H1 (cell line): ENCODE data around the gene NECTIN1. TPM values are rescaled to one million over a fixed set of nuclear protein-coding genes. Genes with fewer than 3 reads are reported as not detected.

ENCODE experiments used
- CTCF ChIA-PET: fragments of 300-600 bp; sonication (Branson Sonifier 250); formaldehyde crosslinking; loops from one replicate; lab custom pipeline; 2021; ENCODE audit not compliant: partially characterized antibody; lab: Charles Lee
- POLR2A ChIA-PET: fragments of 300-600 bp; sonication (Branson Sonifier 250); formaldehyde crosslinking; loops from one replicate; lab custom pipeline; 2021; ENCODE audit warnings: inconsistent platforms; ENCODE audit not compliant: partially characterized antibody; lab: Charles Lee
- DNase-seq, 2 experiments: peaks; one replicate each; pipeline versions ENCODE4 v3.0.0 to v3.0.0-alpha.2; 2010 to 2022; ENCODE audit warnings: low spot score in 2 of 2, low read depth in 1 of 2, mixed read lengths in 1 of 2
- FAIRE-seq: peaks from 2 replicates; lab custom pipeline; 2011; peaks lifted over from hg19 to GRCh38; lab: Jason Lieb, UNC
- H2AFZ ChIP-seq: 2 replicates; pipeline ENCODE4 v1.8.1; 2012; ENCODE audit warnings: low read length, inconsistent platforms
- H2AK5ac ChIP-seq: 2 replicates; pipeline ENCODE4 v1.6.1; 2013; ENCODE audit warnings: low read depth, low read length
- H2BK120ac ChIP-seq: replicated peaks from 2 replicates; pipeline ENCODE3; 2013; ENCODE audit warnings: low read depth, low read length, inconsistent platforms
- H2BK12ac ChIP-seq: 2 replicates; pipeline ENCODE4 v1.6.1; 2013; ENCODE audit warnings: low read depth, low read length
- H2BK15ac ChIP-seq: 2 replicates; pipeline ENCODE4 v1.6.1; 2013; ENCODE audit warnings: low read length
- H2BK20ac ChIP-seq: 2 replicates; pipeline ENCODE4 v1.6.1; 2013; ENCODE audit warnings: low read length
- H2BK5ac ChIP-seq: 2 replicates; pipeline ENCODE4 v1.6.1; 2013; ENCODE audit warnings: low read depth, low read length
- H3K14ac ChIP-seq: 2 replicates; pipeline ENCODE4 v1.6.1; 2013; ENCODE audit warnings: inconsistent platforms; ENCODE audit not compliant: insufficient read length
- H3K18ac ChIP-seq: 2 replicates; pipeline ENCODE4 v1.6.1; 2013; ENCODE audit warnings: low read length; ENCODE audit errors: extremely low read depth
- H3K23ac ChIP-seq: 2 replicates; pipeline ENCODE4 v1.6.1; 2013; ENCODE audit warnings: inconsistent platforms; ENCODE audit not compliant: insufficient read length
- H3K23me2 ChIP-seq: 2 replicates; pipeline ENCODE4 v1.6.1; 2013; ENCODE audit warnings: low read depth, low read length
- H3K27ac ChIP-seq: 2 replicates; pipeline ENCODE4 v1.6.1; 2011; ENCODE audit warnings: low read depth, low read length, inconsistent platforms
- H3K27me3 ChIP-seq, 4 experiments: replicated peaks in 1 of 4; 1 replicate in 1 of 4; 2 replicates in 3 of 4; pipeline versions ENCODE4 v1.6.1 to v1.8.1; 2011 to 2013; ENCODE audit warnings: low read length in 3 of 4, mild to moderate bottlenecking in 3 of 4, inconsistent platforms in 2 of 4, mixed read lengths in 2 of 4, moderate library complexity in 1 of 4; ENCODE audit not compliant: control insufficient read depth in 3 of 4, insufficient read depth in 3 of 4; ENCODE audit errors: extremely low read depth in 1 of 4
- H3K36me3 ChIP-seq, 4 experiments: 2 replicates each; pipeline versions ENCODE4 v1.6.1 to v1.8.1; 2011 to 2013; ENCODE audit warnings: mild to moderate bottlenecking in 4 of 4, low read length in 3 of 4, moderate library complexity in 2 of 4, control low read depth in 1 of 4, inconsistent platforms in 1 of 4; ENCODE audit not compliant: insufficient read depth in 4 of 4, control insufficient read depth in 2 of 4
- H3K4ac ChIP-seq: replicated peaks from 2 replicates; pipeline ENCODE3; 2013; ENCODE audit warnings: low read length, low read depth, mixed read lengths, inconsistent platforms; ENCODE audit not compliant: insufficient read length
- H3K4me1 ChIP-seq, 4 experiments: replicated peaks in 1 of 4; 1 replicate in 1 of 4; 2 replicates in 3 of 4; pipeline versions ENCODE4 v1.6.1 to v1.8.1; 2011 to 2013; ENCODE audit warnings: low read length in 3 of 4, inconsistent platforms in 2 of 4, mixed read lengths in 1 of 4; ENCODE audit not compliant: insufficient read depth in 4 of 4, control insufficient read depth in 3 of 4
- H3K4me2 ChIP-seq, 2 experiments: 2 replicates each; pipeline versions ENCODE4 v1.6.1 to v1.8.1; 2011 to 2013; ENCODE audit warnings: low read depth in 2 of 2, low read length in 2 of 2, control low read depth in 1 of 2, inconsistent platforms in 1 of 2, mild to moderate bottlenecking in 1 of 2; ENCODE audit not compliant: insufficient read depth in 1 of 2
- H3K4me3 ChIP-seq, 4 experiments: fragments of 200-600, 300-600 bp in 1 of 4; sonication (generic), shearing (Covaris generic), sonication (Bioruptor Twin) in 1 of 4; 2 replicates each; pipeline versions ENCODE4 v1.5.1 to v1.8.1; 2011 to 2016; ENCODE audit warnings: low read length in 4 of 4, low read depth in 3 of 4, control low read depth in 2 of 4, inconsistent platforms in 2 of 4, mild to moderate bottlenecking in 2 of 4, mixed read lengths in 1 of 4, moderate library complexity in 1 of 4; ENCODE audit not compliant: insufficient read depth in 2 of 4; ENCODE audit errors: extremely low read depth in 1 of 4
- H3K56ac ChIP-seq: replicated peaks from 2 replicates; pipeline ENCODE3; 2013; ENCODE audit warnings: low read depth, mild to moderate bottlenecking, mixed read lengths, low read length, inconsistent platforms; ENCODE audit not compliant: insufficient read length
- H3K79me1 ChIP-seq: 2 replicates; pipeline ENCODE4 v1.6.1; 2013; ENCODE audit warnings: low read depth, low read length, control low read depth
- H3K79me2 ChIP-seq, 2 experiments: 2 replicates each; pipeline versions ENCODE4 v1.6.1 to v1.8.1; 2012 to 2013; ENCODE audit warnings: low read length in 2 of 2, mild to moderate bottlenecking in 2 of 2, inconsistent platforms in 1 of 2; ENCODE audit not compliant: insufficient read depth in 2 of 2, control insufficient read depth in 1 of 2
- H3K9ac ChIP-seq, 4 experiments: replicated peaks in 1 of 4; 1 replicate in 1 of 4; 2 replicates in 3 of 4; pipeline versions ENCODE4 v1.6.1 to v1.8.1; 2011 to 2013; ENCODE audit warnings: low read depth in 3 of 4, low read length in 3 of 4, control low read depth in 2 of 4, mild to moderate bottlenecking in 2 of 4, moderate library complexity in 2 of 4, inconsistent platforms in 1 of 4; ENCODE audit errors: extremely low read depth in 1 of 4
- H3K9me3 ChIP-seq, 2 experiments: 2 replicates each; pipeline versions ENCODE4 v1.6.1 to v1.8.1; 2012 to 2013; ENCODE audit warnings: mild to moderate bottlenecking in 2 of 2, moderate library complexity in 2 of 2, control low read depth in 1 of 2, inconsistent platforms in 1 of 2, low read depth in 1 of 2, low read length in 1 of 2, mixed read lengths in 1 of 2; ENCODE audit not compliant: insufficient read depth in 2 of 2
- H4K20me1 ChIP-seq, 2 experiments: replicated peaks in 1 of 2; 2 replicates each; pipeline versions ENCODE3 to v1.8.1; 2011 to 2013; ENCODE audit warnings: inconsistent platforms in 2 of 2, low read length in 2 of 2, mild to moderate bottlenecking in 1 of 2; ENCODE audit not compliant: insufficient read depth in 2 of 2, control insufficient read depth in 1 of 2
- H4K5ac ChIP-seq: 2 replicates; pipeline ENCODE4 v1.6.1; 2013; ENCODE audit warnings: low read length, low read depth, mixed read lengths, inconsistent platforms; ENCODE audit not compliant: insufficient read length
- H4K8ac ChIP-seq: 2 replicates; pipeline ENCODE4 v1.8.0; 2013; ENCODE audit warnings: mild to moderate bottlenecking, moderate library complexity, low read length, inconsistent platforms; ENCODE audit not compliant: insufficient read depth; ENCODE audit errors: extremely low read depth
- H4K91ac ChIP-seq: replicated peaks from 2 replicates; pipeline ENCODE3; 2013; ENCODE audit warnings: low read length, mixed read lengths, inconsistent platforms; ENCODE audit not compliant: insufficient read length
- EGR1 ChIP-seq: IDR thresholded peaks from 2 replicates; pipeline ENCODE4 v1.6.1; 2011; ENCODE audit warnings: low read depth, low read length, borderline replicate concordance
- GTF2F1 ChIP-seq: IDR thresholded peaks from 2 replicates; pipeline ENCODE4 v1.6.1; 2012; ENCODE audit warnings: low read depth, low read length, improper control_type of control experiment, borderline replicate concordance
- TBP ChIP-seq: IDR thresholded peaks from 2 replicates; pipeline ENCODE4 v1.6.1; 2011; ENCODE audit warnings: low read depth, low read length, improper control_type of control experiment
- YY1 ChIP-seq: IDR thresholded peaks from 2 replicates; pipeline ENCODE4 v1.6.1; 2011; ENCODE audit warnings: low read depth, mild to moderate bottlenecking, low read length
- WGBS, 2 experiments: shearing (Covaris generic) in 1 of 2; methylation state at CpG; one replicate each; pipeline versions ENCODE4 v1.1.6 to v1.1.7; 2013 to 2015; ENCODE audit warnings: low lambda C conversion rate in 2 of 2, mixed read lengths in 2 of 2, inconsistent platforms in 1 of 2, low coverage in 1 of 2, missing lambda C conversion rate in 1 of 2; ENCODE audit not compliant: insufficient replicate concordance in 2 of 2, insufficient coverage in 1 of 2, insufficient read length in 1 of 2; ENCODE audit errors: extremely low coverage in 1 of 2, missing lambda C conversion rate in 1 of 2; 5-methylcytosine and 5-hydroxymethylcytosine counted together
- polyA plus RNA-seq, 7 experiments: library from polyadenylated mRNA; depleted of rRNA in 3 of 7; stranded (reverse) in 5 of 7; unstranded in 2 of 7; fragments of >200 nt in 5 of 7; fragments of 200-250 nt in 2 of 7; gene quantifications; 1 replicate in 5 of 7; 2 replicates in 1 of 7; 4 replicates in 1 of 7; pipeline versions ENCODE4 v1.2.1 to v1.2.3, GENCODE V29; 2011 to 2013; ENCODE audit warnings: missing spikeins in 2 of 7, mixed read lengths in 2 of 7
- total RNA-seq: library from RNA; stranded (reverse); fragmentation: NEBNext Ultra II Directional; extraction: Animal tissue kit (Norgen Biotek cat#: 25700); gene quantifications from 2 replicates; pipeline ENCODE4 v1.2.1, GENCODE V29; 2021

NECTIN1 gene
- total and polyA plus RNA-seq, 2 of the 8 experiments (the other 6 are each of a cell fraction or from before 2014, with no cell fraction given), result 43.2 to 97.7 TPM

- no peak overlapping the region for H4K8ac ChIP-seq
- no peak overlapping the region for H4K5ac ChIP-seq
- no peak overlapping the region for H3K4me2 ChIP-seq
- FAIRE-seq (no peak), DNase-seq (no peak)
- no peak overlapping the region for H2BK12ac ChIP-seq
- H3K9me3 ChIP-seq, result no peaks in the 10 kb centered on the region
- H3K9ac ChIP-seq, result no peak overlapping the region
- H3K4ac ChIP-seq, result no peak overlapping the region
- H2BK15ac ChIP-seq, result no peak overlapping the region
- no peaks in the 10 kb centered on the region for H3K79me1 ChIP-seq
- no peak overlapping the region for H3K23ac ChIP-seq
- WGBS, 2 experiments, result 83% methylated on average over 11 of the region's 11 CpGs; no CpG with 5 or more reads in 1 of the 2 experiments
- H3K4me3 ChIP-seq, result no peak overlapping the region
- no peak overlapping the region for H2BK20ac ChIP-seq
- no peaks in the 10 kb centered on the region for H3K79me2 ChIP-seq
- no peak overlapping the region for H3K14ac ChIP-seq
- H3K18ac ChIP-seq, result no peak overlapping the region
- H4K91ac ChIP-seq, result no peak overlapping the region
- H3K23me2 ChIP-seq, result no peaks in the 10 kb centered on the region
- ChIA-PET CTCF (interaction anchor here (0.6 to 19.1 kb wide), 13 partner anchors 9 to 469 kb away, joined by 3 to 245 read pairs (median 4); no protein-coding TSS in a partner anchor), POLR2A (no interaction called here)
- H3K27me3 ChIP-seq, result no peaks in the 10 kb centered on the region; a peak in 1 of 7 replicates
- no peaks in the 10 kb centered on the region; a peak in 1 of 7 replicates for H3K4me1 ChIP-seq
- no peaks in the 10 kb centered on the region for H3K36me3 ChIP-seq
- H3K56ac ChIP-seq, result no peak overlapping the region
- H2AFZ ChIP-seq, result no peak overlapping the region
- no peak overlapping the region for H3K27ac ChIP-seq
- no peak overlapping the region for H2AK5ac ChIP-seq
- H4K20me1 ChIP-seq, result no peaks in the 10 kb centered on the region
- TF ChIP-seq YY1, result no peak
- no peak for TF ChIP-seq EGR1
- no peak for TF ChIP-seq GTF2F1
- no peak for TF ChIP-seq TBP
- H2BK5ac ChIP-seq, result no peak overlapping the region
- no peak overlapping the region for H2BK120ac ChIP-seq
Measured at GRCh38 chr11:119639642-119640205, 89.3 kb downstream of the NECTIN1 start.
